ENCODE measurements around the gene TYMP. TPM values are rescaled to one million over a fixed set of nuclear protein-coding genes. Genes with fewer than 3 reads are reported as not detected.
A peak's percentile ranks its signal among the peaks of the same experiment; 100 is the strongest.

TYMP gene
- total and polyA plus RNA-seq, 2 of the 4 experiments (the other 2 are of a cell fraction) = 0.18 to 0.74 TPM

- dilution Hi-C loops (cut with HindIII; ENCODE audit: low sequenced_read_pairs, unreplicated experiment) (no loop called here), in situ Hi-C loops (cut with MboI; ENCODE audit: low sequenced_read_pairs) (loop anchor here (5.0 kb wide), 1 partner anchor 48 kb away; the partner anchor contains the start of gene CPT1B), intact Hi-C loops (cut with micrococcal nuclease) (loop anchor here (5.0 kb wide), 1 partner anchor 53 kb away; the partner anchor contains the start of gene CHKB)
- TF ChIP-seq MAZ (IDR thresholded peaks at IDR 0.05; ENCODE audit: borderline replicate concordance, low read depth, low read length) (0 out of 2 replicates have a peak, but pooled peaks have one; percentile 4), ELK1 (IDR thresholded peaks at IDR 0.05; ENCODE audit: borderline replicate concordance, low read depth, low read length) (no peak), RCOR1 (IDR thresholded peaks at IDR 0.05; ENCODE audit: insufficient replicate concordance, low read length) (no peak), SMC3 (IDR thresholded peaks at IDR 0.05; ENCODE audit: low read depth, low read length) (no peak)
- Histone ChIP-seq H3K9ac (ENCODE audit: low read depth, low read length) (no peak overlapping the region), H3K27me3 (ENCODE audit: control insufficient read depth, insufficient read depth, low read length) (peaks cover 5% of the 10 kb centered on the region; the same call in 1 of the 2 replicates), H2AFZ (replicated peaks; ENCODE audit: low read length, poor library complexity) (peak overlapping the region; percentile 89), H2BK15ac (ENCODE audit: low read depth, low read length) (no peak overlapping the region), H3K23ac (ENCODE audit: low read depth, low read length) (peak overlapping the region; percentile 72; the same call in 1 of the 2 replicates), H2BK5ac (ENCODE audit: low read depth, low read length, poor library complexity, severe bottlenecking) (no peak overlapping the region), H3K14ac (replicated peaks; ENCODE audit: low read depth, low read length) (no peak overlapping the region), H4K91ac (ENCODE audit: insufficient read depth, low read depth, low read length) (peak overlapping the region; percentile 50), H2AK5ac (ENCODE audit: low read depth, low read length) (peak overlapping the region; percentile 14; the same call in 1 of the 2 replicates), H3K18ac (ENCODE audit: low read depth, low read length) (no peak overlapping the region), H3K36me3 (ENCODE audit: control insufficient read depth, insufficient read depth, low read length) (peaks cover under 1% of the 10 kb centered on the region; the same call in 1 of the 2 replicates), H3K9me3 (ENCODE audit: control insufficient read depth, insufficient read depth, low read length) (no peaks in the 10 kb centered on the region), H3K79me1 (ENCODE audit: low read depth in 1 of 2, low read length in 2 of 2) (peaks cover 7 to 26% of the 10 kb centered on the region in 2 experiments; a peak in 3 of 4 replicates), H3K4ac (ENCODE audit: low read depth, low read length) (peak overlapping the region; percentile 51; the same call in 1 of the 2 replicates), H3K9me1 (ENCODE audit: insufficient read depth, low read length) (peaks cover 14% of the 10 kb centered on the region), H2AK9ac (replicated peaks; ENCODE audit: low read depth, low read length, poor library complexity) (peak overlapping the region; percentile 96), H3K27ac (ENCODE audit: insufficient read depth, low read length) (no peak overlapping the region; the same call in 1 of the 2 replicates), H3K56ac (ENCODE audit: extremely low read depth, insufficient read depth, low read length) (no peak overlapping the region), H3K4me1 (ENCODE audit: control insufficient read depth, insufficient read depth, low read length) (peaks cover 22% of the 10 kb centered on the region), H3K4me3 (ENCODE audit: insufficient read depth, low read depth, low read length) (peak overlapping the region; percentile 21), H4K20me1 (ENCODE audit: insufficient read depth, low read length) (peaks cover 4% of the 10 kb centered on the region), H3K4me2 (ENCODE audit: low read depth, low read length) (0 out of 2 replicates have a peak overlapping the region, but pooled peaks have one; percentile 12), H4K5ac (ENCODE audit: low read depth, low read length) (peak overlapping the region; percentile 49), H4K8ac (ENCODE audit: low read depth in 2 of 2, low read length in 2 of 2) (peak overlapping the region; percentile 47 to 72; a peak in 2 of 4 replicates), H2BK20ac (ENCODE audit: low read depth, low read length) (no peak overlapping the region), H2BK120ac (ENCODE audit: low read depth, low read length) (no peak overlapping the region; the same call in 1 of the 2 replicates)
- BruUV-seq (replicated peaks) = no TSS peak
- CTCF ChIA-PET = no interaction called here
- 13% methylated on average over 38 of the region's 50 CpGs; no CpG with 5 or more reads in 1 of the 2 experiments for WGBS, 2 experiments (ENCODE audit: extremely low coverage in 2 of 2, insufficient read length in 1 of 2)
- POLR2A ChIA-PET (ENCODE audit: unreplicated experiment) = interaction anchor here (0.6 kb wide), 1 partner anchor 13 kb away, joined by 3 read pairs; no protein-coding TSS in a partner anchor
- no peak for ATAC-seq (ENCODE audit: low read depth)
- no peak for DNase-seq
These were observed 356 bp downstream of the TYMP start for GRCh38 chr22:50529416-50529896.
